Islet precursor cell (in vitro differentiated cells): ENCODE measurements around the gene LGALS3.

Experiments
- DNase-seq: peaks from one replicate; pipeline ENCODE4 v3.0.0-alpha.2; 2018

Gene LGALS3

DNA sequence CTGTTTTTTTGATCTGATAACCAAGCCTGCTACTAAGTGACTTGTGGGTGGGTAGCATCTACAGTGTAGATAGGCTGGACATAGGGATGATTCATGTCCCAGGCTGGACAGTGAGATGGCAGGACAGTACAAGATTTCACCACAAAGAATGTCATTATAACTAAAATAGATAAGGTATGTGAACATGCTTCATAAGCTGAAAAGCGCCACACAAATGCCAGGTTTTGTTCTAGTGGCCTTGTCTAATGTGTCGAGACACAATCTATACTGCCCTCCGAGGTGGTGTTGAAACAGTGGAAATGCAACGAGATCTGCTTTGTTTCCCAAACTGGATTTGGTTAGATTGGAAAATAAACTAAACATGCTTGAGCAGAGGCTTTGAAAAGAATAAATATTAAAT is 4.4 kb downstream of the LGALS3 start:
- no peak for DNase-seq

- DNase-seq = no peak
These were observed 7.2 kb downstream of the LGALS3 start for GRCh38 chr14:55136241-55136640.

DNA sequence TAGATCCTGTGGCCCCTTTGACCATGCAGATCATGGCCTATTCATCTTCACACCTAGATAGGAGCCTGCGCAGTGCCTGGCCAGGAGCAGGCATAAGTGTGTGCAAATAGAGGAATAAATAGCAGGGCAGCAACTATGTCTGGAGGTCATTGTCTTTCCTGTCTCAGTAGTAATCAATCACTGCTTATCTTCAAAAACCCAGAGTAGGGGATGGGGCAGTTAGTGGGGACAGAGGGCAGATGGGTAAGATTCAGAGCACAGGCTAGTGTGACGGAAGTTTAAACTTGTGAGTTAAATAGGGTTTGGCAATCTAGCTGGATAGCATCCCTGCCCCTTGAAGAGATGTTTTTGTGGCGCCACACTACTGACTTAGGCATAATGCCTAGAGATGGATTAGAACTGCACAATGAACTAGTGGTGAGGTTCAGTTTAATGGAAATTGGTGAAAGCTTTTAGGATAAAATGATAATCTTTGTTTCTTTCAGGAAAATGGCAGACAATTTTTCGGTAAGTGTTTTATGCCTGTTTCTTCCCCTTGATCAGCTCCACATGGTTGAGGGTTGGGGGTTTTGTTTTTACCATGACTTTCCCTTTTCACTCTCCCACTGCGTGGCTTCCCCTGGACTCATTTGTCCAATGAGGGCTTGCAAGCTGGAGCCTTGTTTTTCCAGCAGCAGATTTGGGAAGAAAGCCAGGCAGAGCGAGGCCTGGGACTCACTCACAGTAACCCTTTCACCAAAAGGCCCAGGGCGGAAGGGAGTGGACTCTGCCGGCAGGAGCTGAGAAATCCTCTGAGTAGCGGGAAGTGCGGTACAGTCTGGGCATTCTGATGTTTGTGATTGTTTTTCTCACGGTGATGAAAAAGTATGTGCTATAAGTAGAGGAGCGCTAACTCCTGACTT is 8.1 kb downstream of the LGALS3 start:
- DNase-seq = no peak

DNA sequence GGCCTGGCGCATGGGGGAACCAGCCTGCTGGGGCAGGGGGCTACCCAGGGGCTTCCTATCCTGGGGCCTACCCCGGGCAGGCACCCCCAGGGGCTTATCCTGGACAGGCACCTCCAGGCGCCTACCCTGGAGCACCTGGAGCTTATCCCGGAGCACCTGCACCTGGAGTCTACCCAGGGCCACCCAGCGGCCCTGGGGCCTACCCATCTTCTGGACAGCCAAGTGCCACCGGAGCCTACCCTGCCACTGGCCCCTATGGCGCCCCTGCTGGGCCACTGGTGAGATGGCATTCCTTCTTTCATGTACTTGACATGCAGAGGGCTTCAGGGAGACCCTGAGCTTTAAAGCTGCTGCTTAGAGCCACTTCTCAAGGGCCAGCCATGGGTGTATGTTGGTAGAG is 9.0 kb downstream of the LGALS3 start:
- no peak for DNase-seq

- no peak for DNase-seq
These were observed 10.1 kb downstream of the LGALS3 start for GRCh38 chr14:55139141-55139540.

GRCh38 chr14:55139696-55140509 is 10.9 kb downstream of the LGALS3 start:
- DNase-seq = no peak

GRCh38 chr14:55141825-55142224 is 12.8 kb downstream of the LGALS3 start:
- no peak for DNase-seq

DNA sequence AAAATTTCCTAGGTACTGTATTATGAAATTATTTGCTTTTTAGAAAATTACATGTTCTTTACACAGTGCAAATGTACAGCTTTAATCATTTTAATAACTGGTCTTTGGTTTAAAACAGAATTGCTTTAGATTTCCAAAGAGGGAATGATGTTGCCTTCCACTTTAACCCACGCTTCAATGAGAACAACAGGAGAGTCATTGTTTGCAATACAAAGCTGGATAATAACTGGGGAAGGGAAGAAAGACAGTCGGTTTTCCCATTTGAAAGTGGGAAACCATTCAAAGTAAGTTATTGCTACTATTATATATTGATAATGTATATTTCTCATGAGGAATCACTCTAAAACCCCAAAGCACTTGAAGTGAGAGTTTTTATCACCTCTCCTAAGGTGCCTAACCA is 13.4 kb downstream of the LGALS3 start:
- no peak for DNase-seq

DNA sequence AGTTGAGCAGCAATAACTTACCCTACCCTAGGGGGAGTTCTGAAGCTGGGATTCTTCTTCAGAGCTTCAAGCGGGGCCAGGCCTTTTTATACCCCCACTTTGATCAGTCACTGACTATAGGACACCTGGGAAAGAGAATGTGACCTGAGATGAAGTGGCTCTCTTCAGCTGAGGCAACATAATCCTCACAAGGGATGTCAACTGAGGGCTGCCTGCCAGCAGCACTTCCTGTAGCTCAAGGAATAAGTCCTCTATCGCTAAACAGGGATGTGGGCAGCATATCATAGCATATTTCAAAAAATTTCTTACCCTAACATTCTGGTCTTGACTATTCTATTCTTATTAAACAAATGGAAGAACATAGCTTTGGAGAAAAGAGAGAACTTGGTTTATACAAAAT is 17.4 kb downstream of the LGALS3 start:
- no peak for DNase-seq

GRCh38 chr14:55151601-55152000 is 22.5 kb downstream of the LGALS3 start:
- no peak for DNase-seq

DNA sequence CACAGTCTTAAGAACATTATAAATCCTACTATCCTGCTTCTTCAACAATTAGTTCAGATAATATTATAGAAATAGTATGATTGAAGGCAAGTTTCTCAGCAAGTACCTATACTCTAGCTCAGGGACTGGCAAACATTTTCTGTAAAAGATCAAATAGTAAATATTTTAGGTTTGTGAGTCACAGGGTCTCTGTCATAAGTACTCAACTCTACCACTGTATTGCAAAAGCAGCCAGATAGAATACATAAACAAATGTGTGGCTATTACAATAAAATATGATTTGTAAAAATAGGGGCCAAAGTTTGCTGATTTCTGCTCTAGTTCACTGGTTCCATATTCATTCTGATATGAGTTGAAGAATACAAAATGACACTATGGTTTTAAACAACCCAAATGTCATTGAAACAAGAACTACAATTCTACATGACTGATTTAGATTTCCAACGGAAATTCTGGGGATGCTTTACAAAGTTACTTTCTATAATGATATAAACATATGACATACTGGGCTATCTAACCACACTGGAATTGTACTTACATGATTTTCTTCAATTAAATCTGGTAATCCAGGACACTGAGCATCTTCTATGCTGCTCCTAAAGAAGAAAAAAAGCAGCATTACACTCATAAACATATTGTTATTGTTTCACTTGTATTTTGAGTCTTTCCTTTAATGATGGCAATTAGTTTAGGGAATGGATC is 23.2 kb downstream of the LGALS3 start:
- DNase-seq = no peak

GRCh38 chr14:55153951-55154350 is 24.9 kb downstream of the LGALS3 start:
- DNase-seq = no peak

GRCh38 chr14:55157080-55157479 is 28.0 kb downstream of the LGALS3 start:
- no peak for DNase-seq

GRCh38 chr14:55158412-55158811 is 29.4 kb downstream of the LGALS3 start:
- no peak for DNase-seq

GRCh38 chr14:55160989-55161388 is 31.9 kb downstream of the LGALS3 start:
- DNase-seq = no peak

DNA sequence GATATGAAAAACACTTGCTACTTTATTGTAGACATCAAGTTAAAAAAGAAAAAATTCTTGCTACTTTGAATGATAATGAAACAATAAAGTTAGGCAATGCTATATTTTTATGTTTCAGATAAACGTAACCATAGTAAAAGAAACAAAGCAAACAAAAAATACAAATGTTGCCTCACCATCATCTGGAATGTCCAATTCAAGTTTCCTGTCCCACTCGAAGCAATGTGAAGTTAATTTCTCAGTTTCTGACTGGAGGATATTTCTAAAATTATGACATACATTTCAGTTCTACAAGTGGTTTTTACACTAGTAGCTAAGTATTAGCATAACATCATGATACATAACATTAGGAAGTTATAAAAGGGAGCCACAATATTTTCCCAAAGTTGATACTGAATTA is 41.5 kb downstream of the LGALS3 start:
- no peak for DNase-seq

GRCh38 chr14:55180006-55180405 is 51.0 kb downstream of the LGALS3 start:
- DNase-seq = no peak

GRCh38 chr14:55180434-55180833 is 51.4 kb downstream of the LGALS3 start:
- DNase-seq = no peak

- no peak for DNase-seq
These were observed 59.7 kb downstream of the LGALS3 start for GRCh38 chr14:55188686-55189295.

GRCh38 chr14:55190906-55191202 is 61.8 kb downstream of the LGALS3 start:
- DNase-seq = no peak

- DNase-seq = peak; percentile 98
These were observed 62.4 kb downstream of the LGALS3 start, which contains the start of gene DLGAP5 for GRCh38 chr14:55191203-55192053. TSS of gene DLGAP5 (minus strand) at chr14:55191585. CDS start at chr14:55189179, 2,406 bp downstream.

DNA sequence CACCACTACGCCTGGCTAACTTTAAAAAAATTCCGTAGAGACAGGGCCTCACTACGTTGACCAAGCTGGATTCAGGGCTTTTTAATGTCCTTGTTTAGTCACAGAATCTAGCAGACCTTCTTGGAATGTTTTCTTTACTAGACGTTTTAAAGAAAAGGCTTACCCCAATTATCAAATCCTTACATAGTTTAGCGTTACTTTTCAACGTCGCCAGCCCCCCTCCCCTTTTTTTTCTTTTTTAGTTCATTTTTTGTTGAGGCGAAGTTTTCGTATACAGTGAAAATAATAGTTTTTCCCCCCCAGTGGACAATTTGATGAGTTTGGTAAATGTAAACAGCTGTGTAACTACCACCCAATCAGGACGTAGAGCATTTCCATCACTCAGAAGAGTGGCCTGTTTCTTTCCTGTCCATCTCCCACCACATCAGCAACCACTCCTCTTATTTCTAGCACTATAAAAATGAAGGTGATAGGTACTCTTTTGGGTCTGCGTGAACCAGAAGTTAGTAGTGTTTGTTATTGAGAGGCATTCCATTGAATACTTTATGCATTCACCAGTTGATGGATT is 63.1 kb downstream of the LGALS3 start:
- no peak for DNase-seq
